ENCODE results near the gene SFR1.
"Not testable (repeated sequence)": the region's sequence is repeated elsewhere in the genome, so short reads cannot be mapped to it uniquely, and the experiment has no call there.

Gene SFR1

GRCh38 chr10:104155591-104155990, 33.6 kb downstream of the SFR1 start:
- in situ Hi-C loops (cut with HindIII; ENCODE audit: low sequenced_read_pairs): no loop called here

GRCh38 chr10:104170610-104171254, 48.8 kb downstream of the SFR1 start:
- in situ Hi-C loops (cut with HindIII; ENCODE audit: low sequenced_read_pairs): no loop called here

- in situ Hi-C loops (cut with HindIII; ENCODE audit: low sequenced_read_pairs): not testable (repeated sequence)
Measured at GRCh38 chr10:104174136-104174535, 52.2 kb downstream of the SFR1 start.

Measured in DLD1 (cell line).